Measurements from ENCODE around the gene CORO2A.

The CORO2A gene, protein sequence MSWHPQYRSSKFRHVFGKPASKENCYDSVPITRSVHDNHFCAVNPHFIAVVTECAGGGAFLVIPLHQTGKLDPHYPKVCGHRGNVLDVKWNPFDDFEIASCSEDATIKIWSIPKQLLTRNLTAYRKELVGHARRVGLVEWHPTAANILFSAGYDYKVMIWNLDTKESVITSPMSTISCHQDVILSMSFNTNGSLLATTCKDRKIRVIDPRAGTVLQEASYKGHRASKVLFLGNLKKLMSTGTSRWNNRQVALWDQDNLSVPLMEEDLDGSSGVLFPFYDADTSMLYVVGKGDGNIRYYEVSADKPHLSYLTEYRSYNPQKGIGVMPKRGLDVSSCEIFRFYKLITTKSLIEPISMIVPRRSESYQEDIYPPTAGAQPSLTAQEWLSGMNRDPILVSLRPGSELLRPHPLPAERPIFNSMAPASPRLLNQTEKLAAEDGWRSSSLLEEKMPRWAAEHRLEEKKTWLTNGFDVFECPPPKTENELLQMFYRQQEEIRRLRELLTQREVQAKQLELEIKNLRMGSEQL

GRCh38 chr9:98192503-98193335, at the start of gene CORO2A:
TSS of gene CORO2A (minus strand) at chr9:98192637. CDS start at chr9:98157660, 34,977 bp downstream.
- no peak for DNase-seq (ENCODE audit: low read depth, low spot score)

DNA sequence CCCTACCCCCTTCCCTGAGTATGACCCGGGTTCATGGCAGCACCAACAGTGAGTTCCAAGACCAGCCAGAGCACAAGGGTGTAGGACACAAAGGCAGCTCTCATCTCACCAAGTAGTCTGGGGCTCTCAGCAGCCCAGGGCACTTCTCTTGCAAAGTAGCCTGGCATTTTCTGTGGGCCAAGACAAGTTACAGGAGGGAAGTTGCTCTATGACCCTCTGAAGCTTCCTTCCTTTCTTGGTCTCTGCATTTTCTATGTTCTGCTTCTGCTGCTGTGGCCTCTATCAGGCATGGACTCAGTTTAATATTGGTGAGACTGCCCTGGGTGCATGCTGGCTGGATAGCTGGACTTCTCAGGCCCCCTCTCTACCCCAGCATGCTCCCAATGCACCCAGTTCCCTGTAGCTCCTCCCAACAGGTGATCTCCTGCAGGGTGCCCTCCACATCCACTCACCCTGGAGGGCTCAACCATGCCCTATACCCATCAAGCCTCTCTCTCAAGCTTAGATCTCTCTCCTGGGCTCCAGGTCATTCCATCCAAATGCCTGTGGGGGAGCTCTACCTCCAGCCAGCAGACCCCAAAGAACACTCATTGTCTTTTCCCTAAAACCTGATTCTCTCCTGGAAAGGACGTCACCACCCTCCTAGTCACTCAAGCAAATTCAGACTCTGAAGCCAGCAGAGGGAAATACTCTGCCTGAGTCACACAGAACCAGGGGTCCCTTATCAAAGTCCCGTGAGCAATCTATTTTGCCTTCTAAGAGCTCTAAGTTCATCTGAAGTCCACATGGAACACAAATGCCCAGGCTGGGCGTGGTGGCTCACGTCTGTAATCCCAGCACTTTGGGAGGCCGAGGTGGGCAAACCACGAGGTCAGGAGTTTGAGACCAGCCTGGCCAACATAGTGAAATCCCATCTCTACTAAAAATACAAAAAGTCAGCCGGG, 49.2 kb upstream of the CORO2A start:
- DNase-seq (ENCODE audit: low read depth, low spot score) = no peak

- no peak for DNase-seq (ENCODE audit: low read depth, low spot score)
Observed at GRCh38 chr9:98240475-98240874, 48.0 kb upstream of the CORO2A start.

- DNase-seq (ENCODE audit: low read depth, low spot score) = no peak
Observed at GRCh38 chr9:98236901-98237487, 44.6 kb upstream of the CORO2A start.

DNA sequence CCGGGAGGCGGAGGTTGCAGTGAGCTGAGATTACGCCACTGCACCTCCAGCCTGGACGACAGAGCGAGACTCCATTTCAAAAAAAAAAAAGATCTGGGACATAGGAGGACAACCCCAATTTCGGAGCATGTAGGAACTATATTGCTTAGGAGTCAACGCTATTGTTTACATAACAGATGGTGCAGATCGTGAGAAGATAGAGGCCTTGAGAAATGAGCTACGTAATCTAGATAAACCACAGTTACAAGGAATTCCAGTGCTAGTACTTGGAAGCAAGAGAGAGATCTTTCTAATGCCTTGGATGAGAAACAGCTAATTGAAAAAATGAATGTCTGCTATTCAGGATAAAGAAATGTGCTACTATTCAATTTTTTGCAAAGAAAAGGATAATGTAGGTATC, 42.7 kb upstream of the CORO2A start:
- no peak for DNase-seq (ENCODE audit: low read depth, low spot score)

GRCh38 chr9:98234245-98234825, 41.9 kb upstream of the CORO2A start:
- DNase-seq (ENCODE audit: low read depth, low spot score) = no peak

GRCh38 chr9:98232926-98233325, 40.5 kb upstream of the CORO2A start:
- no peak for DNase-seq (ENCODE audit: low read depth, low spot score)

- DNase-seq (ENCODE audit: low read depth, low spot score) = no peak
Observed at GRCh38 chr9:98231770-98232478, 39.5 kb upstream of the CORO2A start.

- no peak for DNase-seq (ENCODE audit: low read depth, low spot score)
Observed at GRCh38 chr9:98230789-98231188, 38.4 kb upstream of the CORO2A start.

DNA sequence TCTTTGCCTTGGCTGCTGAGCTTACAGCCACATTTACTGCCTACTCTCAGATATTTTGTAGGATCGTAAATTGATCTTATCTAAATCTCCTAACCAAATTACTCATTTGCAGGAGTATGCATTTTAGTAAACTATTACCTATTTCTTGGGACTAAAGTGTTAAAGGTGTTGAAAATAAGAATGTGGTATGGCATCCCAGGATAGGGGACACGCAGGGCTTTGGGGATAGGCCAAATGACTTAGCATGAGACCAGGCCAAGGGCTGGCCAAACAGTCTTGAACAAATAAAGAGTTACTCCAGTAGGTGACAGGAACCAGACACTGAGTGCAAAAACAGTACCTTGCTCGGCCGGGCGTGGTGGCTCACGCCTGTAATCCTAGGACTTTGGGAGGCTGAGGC, 37.9 kb upstream of the CORO2A start:
- DNase-seq (ENCODE audit: low read depth, low spot score) = no peak

DNA sequence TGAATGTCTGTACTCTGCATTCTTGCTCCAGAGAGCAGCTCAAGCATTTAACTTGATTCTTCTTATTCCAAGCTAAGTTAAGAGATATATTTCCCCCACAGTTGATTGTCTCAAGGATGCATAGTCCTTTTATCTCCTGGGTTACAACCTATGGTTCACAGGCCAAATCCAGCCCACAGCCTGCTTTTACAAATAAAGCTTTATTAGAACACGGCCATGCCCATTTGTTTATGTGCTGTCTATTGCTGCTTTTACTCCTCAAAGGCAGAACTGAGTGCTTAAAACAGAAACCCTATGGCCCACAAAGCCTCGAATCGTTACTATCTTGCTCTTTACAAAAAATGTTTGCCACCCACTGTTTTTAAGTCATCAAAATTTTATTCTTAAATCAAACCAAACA, 37.2 kb upstream of the CORO2A start:
- DNase-seq (ENCODE audit: low read depth, low spot score) = no peak

DNA sequence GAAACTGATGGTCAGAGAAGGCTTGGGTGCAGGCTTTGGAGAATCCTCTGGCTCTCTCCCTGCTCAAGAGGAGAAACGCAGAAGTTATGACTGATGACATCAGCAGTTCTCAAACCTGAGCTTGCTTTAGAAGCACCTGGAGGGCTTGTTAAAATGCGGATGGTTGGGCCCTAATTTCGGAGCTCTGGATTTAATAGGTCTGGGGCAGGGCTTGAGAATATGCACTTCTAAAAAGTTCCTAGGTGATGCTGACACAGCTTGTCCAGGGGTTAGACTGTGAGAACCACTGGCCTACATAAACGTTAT, 36.6 kb upstream of the CORO2A start:
- no peak for DNase-seq (ENCODE audit: low read depth, low spot score)

GRCh38 chr9:98228392-98229089, 36.1 kb upstream of the CORO2A start:
- no peak for DNase-seq (ENCODE audit: low read depth, low spot score)

DNA sequence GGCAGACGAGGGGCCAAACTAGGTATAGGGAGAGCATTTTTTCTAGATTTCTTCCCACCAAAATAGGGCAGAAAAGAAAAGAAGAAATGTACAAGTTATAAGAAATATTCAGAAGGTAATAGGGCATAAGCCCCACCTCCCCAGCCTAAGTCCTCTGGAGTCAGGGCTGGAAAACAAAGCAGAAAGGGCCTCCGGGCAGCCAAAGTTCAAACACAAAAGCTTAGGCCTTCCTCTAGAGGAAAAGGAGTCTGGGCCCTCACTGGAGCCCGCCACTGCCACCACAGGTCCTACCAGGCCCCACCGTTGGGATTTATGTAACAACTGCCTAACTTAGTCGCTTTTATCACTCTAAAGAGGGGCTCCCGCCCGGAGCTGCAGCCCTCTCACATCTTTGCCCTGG, 35.4 kb upstream of the CORO2A start:
- no peak for DNase-seq (ENCODE audit: low read depth, low spot score)

DNA sequence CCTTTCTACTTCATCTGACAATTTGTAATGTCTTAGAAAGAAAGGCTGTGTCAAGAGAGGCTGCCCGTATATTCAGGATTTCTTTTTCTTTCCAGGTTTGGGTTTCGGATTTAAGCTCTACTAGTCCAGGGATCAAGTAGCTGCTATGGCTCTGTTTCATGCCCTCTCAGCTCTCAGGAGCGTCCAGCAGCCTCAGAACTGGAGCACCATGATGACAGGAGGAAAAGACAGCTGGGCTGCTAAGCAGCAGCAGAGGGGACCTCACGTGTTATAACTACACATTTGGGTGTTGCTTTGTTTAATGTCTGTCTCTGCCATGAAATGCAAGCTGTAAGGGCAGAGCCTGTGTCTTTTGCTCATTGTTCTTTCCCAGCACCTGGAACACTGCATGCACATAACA, 34.5 kb upstream of the CORO2A start:
- DNase-seq (ENCODE audit: low read depth, low spot score) = no peak

DNA sequence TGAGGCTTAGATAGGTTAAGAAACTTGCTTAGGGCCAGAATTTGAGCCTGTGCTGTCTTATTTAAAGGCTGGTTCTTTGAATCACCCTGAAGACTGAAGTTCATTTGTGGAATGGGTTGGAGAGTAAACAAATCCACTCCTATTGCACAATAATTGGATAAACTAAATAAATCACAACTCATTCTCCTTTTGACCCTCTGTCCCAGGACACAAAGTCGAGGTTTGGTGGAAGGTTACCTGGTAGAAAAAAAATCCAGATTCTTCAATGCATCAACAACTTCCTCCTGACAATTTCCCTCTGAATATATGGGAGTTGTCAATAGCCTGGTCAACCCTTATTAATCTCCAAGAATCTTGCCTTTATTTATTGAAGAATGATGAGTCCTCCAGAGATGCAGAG, 34.1 kb upstream of the CORO2A start:
- no peak for DNase-seq (ENCODE audit: low read depth, low spot score)

DNA sequence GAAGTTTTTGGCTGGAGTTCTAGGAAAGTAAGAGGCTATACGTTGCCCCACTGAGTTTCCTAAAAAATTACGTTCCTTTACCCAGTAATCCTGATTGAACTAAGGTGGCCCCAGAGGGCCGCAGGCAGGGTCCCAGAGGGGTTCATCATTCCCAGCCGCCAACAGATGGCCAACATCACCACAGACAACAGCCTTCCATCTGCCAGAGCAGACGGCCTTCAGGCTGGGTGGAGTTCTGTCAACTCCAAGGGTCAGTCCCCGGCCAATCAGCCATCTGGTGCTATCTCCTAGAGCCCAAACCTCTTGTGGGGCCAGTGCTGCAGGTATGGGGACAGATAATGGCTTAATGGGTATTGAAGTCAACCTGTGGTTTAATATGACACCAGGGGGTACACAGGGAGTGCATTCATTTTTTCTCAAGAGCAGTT, 32.6 kb upstream of the CORO2A start:
- DNase-seq (ENCODE audit: low read depth, low spot score) = no peak

DNA sequence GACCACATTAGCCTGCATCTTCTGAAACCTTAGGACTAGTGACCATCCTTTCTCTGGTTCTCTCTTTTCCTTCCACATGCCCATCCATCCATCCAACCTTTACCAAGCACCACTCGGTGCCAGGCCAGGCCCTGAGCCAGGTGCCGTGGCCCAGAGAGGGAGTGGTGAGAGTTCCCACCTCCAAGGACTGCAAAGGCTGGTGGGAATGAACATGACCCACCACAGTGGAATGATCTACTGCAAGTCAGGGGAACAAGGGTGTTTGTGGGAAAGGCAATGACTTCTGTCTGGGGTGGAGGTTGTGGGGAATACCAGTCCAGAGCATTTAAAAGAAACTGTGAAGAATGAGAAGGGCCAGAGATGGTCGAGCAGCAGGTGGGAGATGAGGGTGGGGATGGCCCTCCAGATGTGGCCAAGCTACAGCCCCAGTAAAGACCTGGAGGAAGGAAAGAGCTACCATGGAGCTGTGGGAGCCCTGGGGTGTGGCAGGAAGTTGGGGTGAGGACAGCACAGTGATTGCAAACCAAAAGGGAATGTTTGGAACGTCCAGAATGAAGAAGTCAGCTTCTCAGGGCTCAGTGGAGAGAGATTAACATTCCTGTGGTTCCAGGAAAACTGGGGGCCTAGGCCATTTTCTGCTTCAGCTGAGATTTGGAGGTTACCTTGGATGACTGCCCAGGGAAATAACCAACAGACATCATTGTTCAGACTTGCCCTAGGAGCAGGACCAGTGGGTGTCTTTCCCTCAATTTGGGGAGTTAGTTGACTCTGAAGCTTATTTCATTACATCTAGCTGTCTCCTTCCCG, 30.7 kb upstream of the CORO2A start:
- no peak for DNase-seq (ENCODE audit: low read depth, low spot score)

DNA sequence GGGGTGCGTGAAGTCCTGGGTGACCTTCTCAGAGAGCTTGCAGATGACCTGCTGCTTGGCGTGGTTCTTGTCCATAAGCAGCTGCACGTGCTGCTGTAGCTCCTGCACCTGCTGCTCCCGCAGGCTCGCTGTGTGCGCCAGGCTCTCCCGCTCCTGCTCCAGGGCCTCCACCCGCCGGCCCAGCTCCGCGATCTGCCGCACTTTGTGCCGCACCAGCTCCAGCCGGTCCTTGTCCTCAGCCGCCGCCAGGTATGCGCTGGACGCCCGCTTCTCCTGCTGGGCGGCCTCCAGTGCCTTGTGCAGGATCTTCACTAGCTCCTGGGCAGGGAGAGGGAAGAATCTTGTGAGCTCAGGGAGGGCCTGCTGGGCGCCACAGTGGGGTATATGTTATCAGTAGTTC, 28.5 kb upstream of the CORO2A start:
- DNase-seq (ENCODE audit: low read depth, low spot score) = no peak

All from brain pericyte (primary cell).